ENCODE results near the gene PARD3B.

The PARD3B gene

GRCh38 chr2:204886713-204887112 is 341.4 kb downstream of the PARD3B start:
- no peaks in the 10 kb centered on the region for H3K36me3 ChIP-seq (replicated peaks)
- no peak for TF ChIP-seq CTCF (IDR thresholded peaks at IDR 0.05; ENCODE audit: low read depth, low read length, missing control alignments)
- H3K27ac ChIP-seq: no peak overlapping the region
- no peak overlapping the region for H3K4me3 ChIP-seq (ENCODE audit: low read depth, low read length)
- in situ Hi-C loops (cut with HindIII; ENCODE audit: low pct_ligation_motif_present, low sequenced_read_pairs): no loop called here
- H3K27me3 ChIP-seq (replicated peaks): no peaks in the 10 kb centered on the region
- DNase-seq: no peak

- Histone ChIP-seq H3K27me3 (replicated peaks) (no peaks in the 10 kb centered on the region), H3K36me3 (replicated peaks) (no peaks in the 10 kb centered on the region), H3K27ac (no peak overlapping the region), H3K4me3 (ENCODE audit: low read depth, low read length) (no peak overlapping the region)
- in situ Hi-C loops (cut with HindIII; ENCODE audit: low pct_ligation_motif_present, low sequenced_read_pairs): no loop called here
- TF ChIP-seq CTCF (IDR thresholded peaks at IDR 0.05; ENCODE audit: low read depth, low read length, missing control alignments): no peak
- DNase-seq: no peak
Observed at GRCh38 chr2:204888222-204888621, 342.9 kb downstream of the PARD3B start.

- Histone ChIP-seq H3K27ac (no peak overlapping the region), H3K4me3 (ENCODE audit: low read depth, low read length) (no peak overlapping the region), H3K27me3 (replicated peaks) (no peaks in the 10 kb centered on the region), H3K36me3 (replicated peaks) (no peaks in the 10 kb centered on the region)
- in situ Hi-C loops (cut with HindIII; ENCODE audit: low pct_ligation_motif_present, low sequenced_read_pairs): no loop called here
- TF ChIP-seq CTCF (IDR thresholded peaks at IDR 0.05; ENCODE audit: low read depth, low read length, missing control alignments): no peak
- DNase-seq: no peak
Observed at GRCh38 chr2:204890680-204891079, 345.4 kb downstream of the PARD3B start.

- DNase-seq: no peak
- Histone ChIP-seq H3K27ac (no peak overlapping the region), H3K27me3 (replicated peaks) (no peaks in the 10 kb centered on the region), H3K36me3 (replicated peaks) (no peaks in the 10 kb centered on the region), H3K4me3 (ENCODE audit: low read depth, low read length) (no peak overlapping the region)
- no peak for TF ChIP-seq CTCF (IDR thresholded peaks at IDR 0.05; ENCODE audit: low read depth, low read length, missing control alignments)
- in situ Hi-C loops (cut with HindIII; ENCODE audit: low pct_ligation_motif_present, low sequenced_read_pairs): no loop called here
Observed at GRCh38 chr2:204891739-204892138, 346.5 kb downstream of the PARD3B start.

- peak; percentile 38 for DNase-seq
- Histone ChIP-seq H3K27me3 (replicated peaks) (no peaks in the 10 kb centered on the region), H3K27ac (no peak overlapping the region), H3K36me3 (replicated peaks) (no peaks in the 10 kb centered on the region), H3K4me3 (ENCODE audit: low read depth, low read length) (no peak overlapping the region)
- TF ChIP-seq CTCF (IDR thresholded peaks at IDR 0.05; ENCODE audit: low read depth, low read length, missing control alignments): no peak
- in situ Hi-C loops (cut with HindIII; ENCODE audit: low pct_ligation_motif_present, low sequenced_read_pairs): no loop called here
Observed at GRCh38 chr2:204892506-204893255, 347.4 kb downstream of the PARD3B start.

- H3K4me3 ChIP-seq (ENCODE audit: low read depth, low read length): no peak overlapping the region
- no peaks in the 10 kb centered on the region for H3K36me3 ChIP-seq (replicated peaks)
- in situ Hi-C loops (cut with HindIII; ENCODE audit: low pct_ligation_motif_present, low sequenced_read_pairs): no loop called here
- no peak for TF ChIP-seq CTCF (IDR thresholded peaks at IDR 0.05; ENCODE audit: low read depth, low read length, missing control alignments)
- DNase-seq: no peak
- no peak overlapping the region for H3K27ac ChIP-seq
- H3K27me3 ChIP-seq (replicated peaks): no peaks in the 10 kb centered on the region
Observed at GRCh38 chr2:204896146-204896545, 350.9 kb downstream of the PARD3B start.

All from brain microvascular endothelial cell (primary cell).